ENCODE data around the gene HTR3B. TPM values are rescaled to one million over a fixed set of nuclear protein-coding genes. Genes with fewer than 3 reads are reported as not detected.
A peak's percentile ranks its signal among the peaks of the same experiment; 100 is the strongest.

HTR3B gene
- polyA plus RNA-seq, 1 donor (not counting 4 experiments of a cell fraction or from before 2014, with no cell fraction given), result not detected

DNA sequence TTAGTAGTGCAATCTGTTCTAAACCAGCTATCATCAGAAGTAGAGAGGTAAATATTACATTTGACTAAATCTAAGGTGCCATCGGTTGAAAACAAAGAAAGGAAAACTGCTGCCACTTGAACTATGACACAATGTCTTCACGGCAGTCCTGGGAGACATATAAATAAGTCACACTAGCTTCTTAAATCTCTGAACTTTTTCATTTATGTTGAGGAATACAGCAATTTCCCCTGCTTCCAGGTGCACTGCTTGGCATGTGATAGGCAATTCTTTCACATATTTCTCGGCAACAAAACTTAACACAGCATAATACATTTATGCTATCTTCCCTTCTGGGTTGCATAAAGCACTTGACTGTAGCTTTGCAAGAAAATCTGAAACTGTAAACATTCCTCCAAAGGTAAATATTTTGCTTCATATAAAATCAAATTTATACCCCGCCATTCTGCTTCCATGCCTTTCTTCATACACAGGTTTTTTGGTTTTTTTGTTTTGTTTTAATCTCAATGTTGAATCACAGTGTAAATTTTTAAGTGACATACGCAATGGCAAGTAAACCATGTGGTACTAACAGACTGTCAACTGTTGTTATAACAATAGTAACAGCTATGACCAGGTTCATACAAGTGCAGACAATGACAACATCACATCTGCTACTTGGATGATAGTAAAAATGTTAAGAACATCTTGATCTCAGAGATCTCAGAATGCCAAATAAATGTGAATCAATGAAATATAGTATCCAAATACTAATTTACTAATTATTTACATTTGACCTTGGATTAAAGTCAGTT, 47.4 kb upstream of the HTR3B start:
- dilution Hi-C loops (cut with MboI; ENCODE audit: extremely low pct_ligation_motif_present, low sequenced_read_pairs), result no loop called here
- peaks cover 12% of the 10 kb centered on the region for H3K79me2 ChIP-seq (ENCODE audit: control insufficient read depth, insufficient read depth, low read length)
- no peaks in the 10 kb centered on the region for H3K36me3 ChIP-seq (ENCODE audit: control insufficient read depth in 2 of 2, extremely low read depth in 1 of 2, insufficient read depth in 2 of 2, low read length in 2 of 2)
- FAIRE-seq, result no peak
- no peak overlapping the region for H3K4me2 ChIP-seq (ENCODE audit: control insufficient read depth, extremely low read depth, insufficient read depth, low read depth, low read length)
- H3K9me3 ChIP-seq (ENCODE audit: control insufficient read depth, low read depth, low read length), result no peaks in the 10 kb centered on the region
- no peaks in the 10 kb centered on the region for H3K27me3 ChIP-seq (ENCODE audit: control insufficient read depth, extremely low read depth, insufficient read depth, low read length)
- H3K4me3 ChIP-seq (ENCODE audit: control insufficient read depth in 2 of 3, extremely low read depth in 1 of 3, insufficient read depth in 2 of 3, low read depth in 1 of 3, low read length in 3 of 3), result no peak overlapping the region
- H4K20me1 ChIP-seq (ENCODE audit: control insufficient read depth, extremely low read depth, insufficient read depth, low read length), result no peaks in the 10 kb centered on the region
- H2AFZ ChIP-seq (ENCODE audit: control insufficient read depth, low read length), result no peak overlapping the region
- no peaks in the 10 kb centered on the region for H3K9me1 ChIP-seq (ENCODE audit: control insufficient read depth, extremely low read depth, insufficient read depth, low read length)
- H3K9ac ChIP-seq (ENCODE audit: control insufficient read depth, extremely low read depth, insufficient read depth, low read length), result no peak overlapping the region
- H3K27ac ChIP-seq (ENCODE audit: control insufficient read depth, insufficient read depth, low read length), result no peak overlapping the region
- TF ChIP-seq, protein P1, sequence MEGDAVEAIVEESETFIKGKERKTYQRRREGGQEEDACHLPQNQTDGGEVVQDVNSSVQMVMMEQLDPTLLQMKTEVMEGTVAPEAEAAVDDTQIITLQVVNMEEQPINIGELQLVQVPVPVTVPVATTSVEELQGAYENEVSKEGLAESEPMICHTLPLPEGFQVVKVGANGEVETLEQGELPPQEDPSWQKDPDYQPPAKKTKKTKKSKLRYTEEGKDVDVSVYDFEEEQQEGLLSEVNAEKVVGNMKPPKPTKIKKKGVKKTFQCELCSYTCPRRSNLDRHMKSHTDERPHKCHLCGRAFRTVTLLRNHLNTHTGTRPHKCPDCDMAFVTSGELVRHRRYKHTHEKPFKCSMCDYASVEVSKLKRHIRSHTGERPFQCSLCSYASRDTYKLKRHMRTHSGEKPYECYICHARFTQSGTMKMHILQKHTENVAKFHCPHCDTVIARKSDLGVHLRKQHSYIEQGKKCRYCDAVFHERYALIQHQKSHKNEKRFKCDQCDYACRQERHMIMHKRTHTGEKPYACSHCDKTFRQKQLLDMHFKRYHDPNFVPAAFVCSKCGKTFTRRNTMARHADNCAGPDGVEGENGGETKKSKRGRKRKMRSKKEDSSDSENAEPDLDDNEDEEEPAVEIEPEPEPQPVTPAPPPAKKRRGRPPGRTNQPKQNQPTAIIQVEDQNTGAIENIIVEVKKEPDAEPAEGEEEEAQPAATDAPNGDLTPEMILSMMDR (optimal IDR thresholded peaks at IDR 0.05 in 1 of 3, IDR thresholded peaks at IDR 0.05 in 1 of 3, conservative IDR thresholded peaks at IDR 0.05 in 1 of 3; ENCODE audit: extremely low read depth in 1 of 3, insufficient read depth in 2 of 3, low read length in 3 of 3), result no peak
- no peak for TF ChIP-seq EZH2 (IDR thresholded peaks at IDR 0.05; ENCODE audit: low read length)
- no peak for DNase-seq (ENCODE audit: low read depth, low spot score)
- H3K4me1 ChIP-seq (ENCODE audit: control insufficient read depth, extremely low read depth, insufficient read depth, low read length), result peaks cover 13% of the 10 kb centered on the region

DNA sequence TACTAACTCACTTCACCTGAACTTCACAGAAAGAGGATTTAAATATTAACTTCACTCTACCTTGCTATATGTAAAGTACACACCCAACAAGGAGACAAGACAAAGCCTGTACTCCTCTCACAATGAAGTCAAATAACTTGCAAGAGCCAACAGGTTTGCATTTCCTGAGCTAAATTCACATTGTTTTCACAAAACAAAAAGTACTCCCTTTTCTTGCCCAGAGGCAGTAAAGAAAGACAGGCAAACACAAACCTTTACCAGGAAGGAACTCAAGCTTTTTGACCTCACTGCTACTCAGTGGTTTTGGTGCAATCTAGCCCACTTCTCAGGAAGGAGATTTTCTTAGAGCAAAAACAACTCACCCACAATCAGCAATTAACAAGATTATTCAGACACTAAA, 44.9 kb upstream of the HTR3B start:
- H3K79me2 ChIP-seq (ENCODE audit: control insufficient read depth, insufficient read depth, low read length), result peaks cover 17% of the 10 kb centered on the region
- H3K27ac ChIP-seq (ENCODE audit: control insufficient read depth, insufficient read depth, low read length), result peak overlapping the region; percentile 76
- no peak overlapping the region for H2AFZ ChIP-seq (ENCODE audit: control insufficient read depth, low read length)
- peak overlapping the region; percentile 19 for H3K9ac ChIP-seq (ENCODE audit: control insufficient read depth, extremely low read depth, insufficient read depth, low read length)
- H3K4me1 ChIP-seq (ENCODE audit: control insufficient read depth, extremely low read depth, insufficient read depth, low read length), result peaks cover 19% of the 10 kb centered on the region
- peak; percentile 57 for DNase-seq (ENCODE audit: low read depth, low spot score)
- H3K9me1 ChIP-seq (ENCODE audit: control insufficient read depth, extremely low read depth, insufficient read depth, low read length), result no peaks in the 10 kb centered on the region
- peak overlapping the region in 2 of 3 experiments; percentile 23 to 32 for H3K4me3 ChIP-seq (ENCODE audit: control insufficient read depth in 2 of 3, extremely low read depth in 1 of 3, insufficient read depth in 2 of 3, low read depth in 1 of 3, low read length in 3 of 3)
- H3K4me2 ChIP-seq (ENCODE audit: control insufficient read depth, extremely low read depth, insufficient read depth, low read depth, low read length), result peak overlapping the region; percentile 45
- TF ChIP-seq EZH2 (IDR thresholded peaks at IDR 0.05; ENCODE audit: low read length), result no peak
- TF ChIP-seq, protein P1 (optimal IDR thresholded peaks at IDR 0.05 in 1 of 3, IDR thresholded peaks at IDR 0.05 in 1 of 3, conservative IDR thresholded peaks at IDR 0.05 in 1 of 3; ENCODE audit: extremely low read depth in 1 of 3, insufficient read depth in 2 of 3, low read length in 3 of 3), result no peak
- peak; percentile 85 for FAIRE-seq
- H3K9me3 ChIP-seq (ENCODE audit: control insufficient read depth, low read depth, low read length), result no peaks in the 10 kb centered on the region
- H4K20me1 ChIP-seq (ENCODE audit: control insufficient read depth, extremely low read depth, insufficient read depth, low read length), result no peaks in the 10 kb centered on the region
- dilution Hi-C loops (cut with MboI; ENCODE audit: extremely low pct_ligation_motif_present, low sequenced_read_pairs), result no loop called here
- no peaks in the 10 kb centered on the region for H3K27me3 ChIP-seq (ENCODE audit: control insufficient read depth, extremely low read depth, insufficient read depth, low read length)
- no peaks in the 10 kb centered on the region for H3K36me3 ChIP-seq (ENCODE audit: control insufficient read depth in 2 of 2, extremely low read depth in 1 of 2, insufficient read depth in 2 of 2, low read length in 2 of 2)

Data from keratinocyte (primary cell).